NB4 (cell line): ENCODE measurements around the gene ARIH2.
A peak's percentile ranks its signal among the peaks of the same experiment; 100 is the strongest.

Source experiments
- DNase-seq: peaks from one replicate; pipeline ENCODE4 v3.0.0; 2010; ENCODE audit warnings: low read depth
- H3K4me3 ChIP-seq: one replicate; pipeline ENCODE4 v1.5.1; 2011; ENCODE audit warnings: mild to moderate bottlenecking, low read depth, low read length, moderate library complexity
- CTCF ChIP-seq: IDR thresholded peaks from one replicate; pipeline ENCODE4 v1.5.1; 2012; ENCODE audit warnings: low read depth, low read length
- MAX ChIP-seq: IDR thresholded peaks from 2 replicates; pipeline ENCODE4 v1.6.1; 2011; ENCODE audit warnings: low read depth, low read length
- MYC ChIP-seq: IDR thresholded peaks from 2 replicates; pipeline ENCODE4 v1.6.1; 2011; ENCODE audit warnings: low read depth, low read length
- POLR2A ChIP-seq: IDR thresholded peaks from 2 replicates; pipeline ENCODE4 v1.6.1; 2011; ENCODE audit warnings: mild to moderate bottlenecking; ENCODE audit not compliant: insufficient read length; ENCODE audit errors: extremely low read depth

The ARIH2 gene

GRCh38 chr3:48990636-48991469, 72.2 kb downstream of the ARIH2 start:
- no peak overlapping the region for H3K4me3 ChIP-seq
- TF ChIP-seq MYC (no peak), POLR2A (no peak), MAX (no peak), CTCF (no peak)
- no peak for DNase-seq

GRCh38 chr3:48991851-48992545, 73.4 kb downstream of the ARIH2 start:
- no peak for DNase-seq
- no peak overlapping the region for H3K4me3 ChIP-seq
- TF ChIP-seq MYC (no peak), CTCF (no peak), MAX (no peak), POLR2A (no peak)

- no peak overlapping the region for H3K4me3 ChIP-seq
- no peak for TF ChIP-seq MYC
- no peak for TF ChIP-seq MAX
- TF ChIP-seq CTCF: no peak
- no peak for TF ChIP-seq POLR2A
- DNase-seq: peak; percentile 33
These were observed 75.2 kb downstream of the ARIH2 start for GRCh38 chr3:48993834-48994233.

GRCh38 chr3:48996640-48997039, 78.0 kb downstream of the ARIH2 start:
- no peak for DNase-seq
- TF ChIP-seq MYC: no peak
- H3K4me3 ChIP-seq: no peak overlapping the region

GRCh38 chr3:48997102-48997635, 78.5 kb downstream of the ARIH2 start:
- no peak overlapping the region for H3K4me3 ChIP-seq
- no peak for DNase-seq
- TF ChIP-seq MAX (no peak), MYC (no peak), CTCF (no peak), POLR2A (no peak)
